Tibial nerve (tissue), 4 donors: ENCODE results near the gene WFDC10A.
"Not testable (repeated sequence)": the region's sequence is repeated elsewhere in the genome, so short reads cannot be mapped to it uniquely, and the experiment has no call there.

ENCODE experiments used
- EP300 ChIP-seq, 2 donors: sonication (generic); formaldehyde crosslinking; IDR thresholded peaks; one replicate each; pipeline ENCODE4 v1.6.1; 2017; ENCODE audit warnings: antibody characterized with exemption in 2 of 2, mild to moderate bottlenecking in 1 of 2
- POLR2A ChIP-seq, 2 donors: fragments of 450-650 bp; IDR thresholded peaks; one replicate each; pipeline ENCODE4 v1.6.1; 2017; ENCODE audit warnings: antibody characterized with exemption in 2 of 2, mild to moderate bottlenecking in 2 of 2, moderate library complexity in 2 of 2
- TF ChIP-seq, protein P1 (sequence below), 5 experiments: fragments of 200-600 bp in 3 of 5; fragments of 450-650 bp in 2 of 5; sonication (generic) in 3 of 5; IDR thresholded peaks; one replicate each; pipeline ENCODE4 v1.5.1; 2016 to 2019; ENCODE audit warnings: antibody characterized with exemption in 5 of 5, mild to moderate bottlenecking in 3 of 5, moderate library complexity in 2 of 5

DNA sequence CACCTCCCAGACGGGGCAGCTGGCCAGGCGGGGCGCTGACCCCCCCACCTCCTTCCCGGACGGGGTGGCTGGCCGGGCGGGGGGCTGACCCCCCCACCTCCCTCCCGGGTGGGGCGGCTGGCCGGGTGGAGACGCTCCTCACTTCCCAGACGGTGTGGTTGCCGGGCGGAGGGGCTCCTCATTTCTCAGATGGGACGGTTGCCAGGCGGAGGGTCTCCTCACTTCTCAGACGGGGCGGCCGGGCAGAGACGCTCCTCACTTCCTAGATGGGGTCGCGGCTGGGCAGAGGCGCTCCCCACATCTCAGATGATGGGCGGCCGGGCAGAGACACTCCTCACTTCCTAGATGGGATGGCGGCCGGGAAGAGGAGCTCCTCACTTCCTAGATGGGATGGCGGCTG lies 16.3 kb downstream of the WFDC10A start:
- not testable (repeated sequence) for TF ChIP-seq EP300, POLR2A (IDR thresholded peaks at IDR 0.05)
- TF ChIP-seq, protein P1, sequence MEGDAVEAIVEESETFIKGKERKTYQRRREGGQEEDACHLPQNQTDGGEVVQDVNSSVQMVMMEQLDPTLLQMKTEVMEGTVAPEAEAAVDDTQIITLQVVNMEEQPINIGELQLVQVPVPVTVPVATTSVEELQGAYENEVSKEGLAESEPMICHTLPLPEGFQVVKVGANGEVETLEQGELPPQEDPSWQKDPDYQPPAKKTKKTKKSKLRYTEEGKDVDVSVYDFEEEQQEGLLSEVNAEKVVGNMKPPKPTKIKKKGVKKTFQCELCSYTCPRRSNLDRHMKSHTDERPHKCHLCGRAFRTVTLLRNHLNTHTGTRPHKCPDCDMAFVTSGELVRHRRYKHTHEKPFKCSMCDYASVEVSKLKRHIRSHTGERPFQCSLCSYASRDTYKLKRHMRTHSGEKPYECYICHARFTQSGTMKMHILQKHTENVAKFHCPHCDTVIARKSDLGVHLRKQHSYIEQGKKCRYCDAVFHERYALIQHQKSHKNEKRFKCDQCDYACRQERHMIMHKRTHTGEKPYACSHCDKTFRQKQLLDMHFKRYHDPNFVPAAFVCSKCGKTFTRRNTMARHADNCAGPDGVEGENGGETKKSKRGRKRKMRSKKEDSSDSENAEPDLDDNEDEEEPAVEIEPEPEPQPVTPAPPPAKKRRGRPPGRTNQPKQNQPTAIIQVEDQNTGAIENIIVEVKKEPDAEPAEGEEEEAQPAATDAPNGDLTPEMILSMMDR (IDR thresholded peaks at IDR 0.05): not testable (repeated sequence)
